ENCODE measurements around the gene MAD2L2. TPM values are rescaled to one million over a fixed set of nuclear protein-coding genes. Genes with fewer than 3 reads are reported as not detected.
"Not testable (repeated sequence)": the region's sequence is repeated elsewhere in the genome, so short reads cannot be mapped to it uniquely, and the experiment has no call there.

MAD2L2 gene
- total RNA-seq, 1 donor from 2014 or later: 76.9 TPM

DNA sequence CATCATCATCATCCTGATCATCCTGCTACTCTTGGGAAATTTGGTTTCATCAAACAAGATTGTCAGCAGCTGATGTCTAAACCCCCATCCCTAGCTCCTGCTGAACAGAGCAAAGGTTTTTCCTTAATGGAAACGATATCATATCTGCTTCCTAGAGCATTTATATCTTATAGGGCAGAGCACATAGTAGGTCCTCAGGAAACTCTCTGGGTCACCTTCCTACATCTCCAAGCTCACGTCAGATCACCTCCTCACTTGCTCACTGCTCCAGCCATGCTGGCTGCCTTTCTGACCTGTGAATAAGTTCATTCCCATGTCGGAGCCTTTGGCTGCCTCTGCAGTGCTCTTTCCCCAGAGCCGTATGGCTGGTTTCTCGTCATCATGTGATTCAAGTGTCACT, 37.2 kb downstream of the MAD2L2 start:
- H3K4me1 Mint-ChIP-seq (ENCODE audit: low read depth): no peaks in the 10 kb centered on the region
- no peak for DNase-seq (ENCODE audit: low spot score)
- H3K4me3 Mint-ChIP-seq: no peak overlapping the region
- no peaks in the 10 kb centered on the region for H3K9me3 Mint-ChIP-seq
- intact Hi-C loops (cut with micrococcal nuclease): no loop called here
- H3K27me3 Mint-ChIP-seq (ENCODE audit: insufficient read depth): peaks cover 1% of the 10 kb centered on the region
- no peaks in the 10 kb centered on the region for H3K36me3 Mint-ChIP-seq (ENCODE audit: low read depth)
- H3K27ac Mint-ChIP-seq: no peak overlapping the region

DNA sequence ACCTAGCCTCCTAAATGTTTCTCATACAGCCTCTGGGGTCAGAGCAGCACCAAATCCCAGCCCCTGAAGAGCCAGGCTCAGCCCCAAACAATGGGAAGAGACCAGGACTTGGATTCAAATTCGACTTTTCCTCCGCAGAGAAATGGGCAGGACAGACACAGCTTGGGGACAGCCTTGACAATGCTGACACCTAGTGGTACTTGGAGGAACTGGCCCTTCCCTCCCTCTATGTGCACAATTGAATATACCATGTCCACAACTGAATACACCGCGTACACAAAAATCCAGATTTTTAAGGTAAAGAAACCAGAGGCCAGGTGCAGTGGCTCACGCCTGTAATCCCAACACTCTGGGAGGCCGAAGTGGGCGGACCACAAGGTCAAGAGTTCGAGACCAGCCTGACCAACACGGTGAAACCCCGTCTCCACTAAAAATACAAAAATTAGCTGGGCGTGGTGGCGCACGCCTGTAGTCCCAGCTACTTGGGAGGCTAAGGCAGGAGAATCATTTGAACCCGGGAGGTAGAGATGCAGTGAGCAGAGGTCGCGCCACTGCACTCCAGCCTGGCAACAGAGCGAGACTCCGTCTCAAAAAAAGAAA, 38.4 kb downstream of the MAD2L2 start:
- not testable (repeated sequence) for H3K4me3 Mint-ChIP-seq; H3K27ac Mint-ChIP-seq; H3K4me1 Mint-ChIP-seq (ENCODE audit: low read depth); H3K27me3 Mint-ChIP-seq (ENCODE audit: insufficient read depth); H3K9me3 Mint-ChIP-seq; H3K36me3 Mint-ChIP-seq (ENCODE audit: low read depth)
- intact Hi-C loops (cut with micrococcal nuclease): loop anchor here (1.0 kb wide), 5 partner anchors 305 to 605 kb away; partner anchors contain the start of genes EXOSC10 and UBIAD1
- DNase-seq (ENCODE audit: low spot score): peak; percentile 42

- no peaks in the 10 kb centered on the region for H3K4me1 Mint-ChIP-seq (ENCODE audit: low read depth)
- peaks cover 3% of the 10 kb centered on the region for H3K27me3 Mint-ChIP-seq (ENCODE audit: insufficient read depth)
- H3K36me3 Mint-ChIP-seq (ENCODE audit: low read depth): no peaks in the 10 kb centered on the region
- H3K9me3 Mint-ChIP-seq: no peaks in the 10 kb centered on the region
- H3K27ac Mint-ChIP-seq: no peak overlapping the region
- no peak for DNase-seq (ENCODE audit: low spot score)
- intact Hi-C loops (cut with micrococcal nuclease): loop anchor here (1.0 kb wide), 5 partner anchors 305 to 605 kb away; partner anchors contain the start of genes EXOSC10 and UBIAD1
- H3K4me3 Mint-ChIP-seq: no peak overlapping the region
These were observed 39.1 kb downstream of the MAD2L2 start for GRCh38 chr1:11641776-11642305.

GRCh38 chr1:11640944-11641343, 40.0 kb downstream of the MAD2L2 start:
- peaks cover 3% of the 10 kb centered on the region for H3K27me3 Mint-ChIP-seq (ENCODE audit: insufficient read depth)
- no peaks in the 10 kb centered on the region for H3K4me1 Mint-ChIP-seq (ENCODE audit: low read depth)
- H3K9me3 Mint-ChIP-seq: no peaks in the 10 kb centered on the region
- DNase-seq (ENCODE audit: low spot score): no peak
- H3K4me3 Mint-ChIP-seq: no peak overlapping the region
- H3K36me3 Mint-ChIP-seq (ENCODE audit: low read depth): no peaks in the 10 kb centered on the region
- intact Hi-C loops (cut with micrococcal nuclease): no loop called here
- H3K27ac Mint-ChIP-seq: no peak overlapping the region

GRCh38 chr1:11640101-11640500, 40.8 kb downstream of the MAD2L2 start:
- H3K4me1 Mint-ChIP-seq (ENCODE audit: low read depth): no peaks in the 10 kb centered on the region
- H3K27ac Mint-ChIP-seq: no peak overlapping the region
- no peak for DNase-seq (ENCODE audit: low spot score)
- H3K9me3 Mint-ChIP-seq: no peaks in the 10 kb centered on the region
- no peak overlapping the region for H3K4me3 Mint-ChIP-seq
- no peaks in the 10 kb centered on the region for H3K36me3 Mint-ChIP-seq (ENCODE audit: low read depth)
- peaks cover 3% of the 10 kb centered on the region for H3K27me3 Mint-ChIP-seq (ENCODE audit: insufficient read depth)
- intact Hi-C loops (cut with micrococcal nuclease): no loop called here

- DNase-seq (ENCODE audit: low spot score): no peak
- H3K4me3 Mint-ChIP-seq: no peak overlapping the region
- no peaks in the 10 kb centered on the region for H3K9me3 Mint-ChIP-seq
- no peaks in the 10 kb centered on the region for H3K36me3 Mint-ChIP-seq (ENCODE audit: low read depth)
- H3K27me3 Mint-ChIP-seq (ENCODE audit: insufficient read depth): peaks cover 3% of the 10 kb centered on the region
- intact Hi-C loops (cut with micrococcal nuclease): loop anchor here (5.0 kb wide), 1 partner anchor 162 kb away; the partner anchor contains the start of gene DISP3
- no peaks in the 10 kb centered on the region for H3K4me1 Mint-ChIP-seq (ENCODE audit: low read depth)
- H3K27ac Mint-ChIP-seq: no peak overlapping the region
These were observed 41.6 kb downstream of the MAD2L2 start for GRCh38 chr1:11639372-11639771.

DNA sequence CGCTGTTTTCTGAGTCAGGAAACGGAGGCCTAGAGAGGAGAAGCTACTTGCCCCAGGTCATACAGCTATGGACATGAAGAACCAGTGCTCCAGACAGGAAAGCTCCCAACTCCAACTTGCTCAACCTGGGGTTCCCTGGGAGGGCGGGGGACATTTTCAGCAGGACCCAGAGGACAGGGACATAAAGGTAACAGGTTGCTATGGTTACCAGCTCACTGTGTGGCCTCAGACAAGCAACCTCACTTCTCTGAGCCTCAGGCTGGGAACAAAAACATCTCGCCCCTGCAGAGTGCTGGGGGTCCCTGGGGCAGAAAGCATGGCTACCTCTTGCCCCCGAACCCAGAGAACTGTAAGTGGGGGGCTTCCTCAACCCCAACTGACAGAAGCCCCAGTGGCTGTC, 42.8 kb downstream of the MAD2L2 start:
- no peak overlapping the region for H3K4me3 Mint-ChIP-seq
- H3K36me3 Mint-ChIP-seq (ENCODE audit: low read depth): no peaks in the 10 kb centered on the region
- no peak for DNase-seq (ENCODE audit: low spot score)
- H3K27ac Mint-ChIP-seq: no peak overlapping the region
- no peaks in the 10 kb centered on the region for H3K9me3 Mint-ChIP-seq
- H3K27me3 Mint-ChIP-seq (ENCODE audit: insufficient read depth): peaks cover 3% of the 10 kb centered on the region
- intact Hi-C loops (cut with micrococcal nuclease): loop anchor here (5.0 kb wide), 1 partner anchor 161 kb away; the partner anchor contains the start of gene DISP3
- H3K4me1 Mint-ChIP-seq (ENCODE audit: low read depth): no peaks in the 10 kb centered on the region

DNA sequence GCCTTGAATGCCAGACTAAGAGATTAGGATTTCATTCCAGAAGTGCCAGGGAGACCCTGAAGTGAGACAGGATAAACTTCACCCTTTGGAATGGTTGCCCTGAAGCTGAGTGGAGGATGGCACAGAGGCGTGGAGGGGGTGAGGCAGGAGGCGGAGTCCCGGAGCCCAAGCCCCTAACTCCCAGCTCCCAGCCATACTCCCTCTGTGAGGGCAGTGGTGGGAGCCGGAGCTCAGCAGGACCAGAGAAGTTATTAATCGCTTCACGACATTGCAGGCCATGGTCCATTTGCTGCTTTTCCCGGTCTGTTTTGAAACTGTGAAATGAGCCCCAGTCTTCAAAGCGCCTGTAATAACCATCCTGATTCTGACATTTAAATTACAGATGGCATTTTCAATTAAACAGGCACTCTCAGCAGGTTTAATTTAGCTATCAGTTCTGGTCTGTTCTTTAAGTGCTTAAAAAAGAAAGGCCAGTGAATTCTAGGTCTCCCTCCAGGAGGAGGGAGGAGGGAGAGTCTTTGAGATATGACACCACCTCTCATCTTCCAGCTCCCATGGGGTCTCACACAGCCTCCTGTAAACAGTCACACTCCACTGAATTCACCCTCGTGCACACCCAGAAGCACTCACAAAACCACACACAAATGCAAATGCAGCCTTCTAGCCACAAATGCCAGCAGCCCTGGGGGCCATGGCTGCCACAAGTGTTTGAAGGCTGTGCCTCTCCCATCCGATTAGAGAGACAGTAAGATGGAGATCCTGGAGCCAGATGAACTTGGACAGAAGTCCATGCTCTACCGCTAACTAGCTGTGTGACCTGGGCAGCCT, 46.4 kb downstream of the MAD2L2 start:
- intact Hi-C loops (cut with micrococcal nuclease): loop anchor here (5.0 kb wide), 1 partner anchor 157 kb away; the partner anchor contains the start of gene DISP3
- Mint-ChIP-seq H3K27ac (no peak overlapping the region), H3K4me3 (no peak overlapping the region), H3K4me1 (ENCODE audit: low read depth) (no peaks in the 10 kb centered on the region), H3K36me3 (ENCODE audit: low read depth) (no peaks in the 10 kb centered on the region), H3K9me3 (no peaks in the 10 kb centered on the region), H3K27me3 (ENCODE audit: insufficient read depth) (peaks cover 1% of the 10 kb centered on the region)
- DNase-seq (ENCODE audit: low spot score): no peak

DNA sequence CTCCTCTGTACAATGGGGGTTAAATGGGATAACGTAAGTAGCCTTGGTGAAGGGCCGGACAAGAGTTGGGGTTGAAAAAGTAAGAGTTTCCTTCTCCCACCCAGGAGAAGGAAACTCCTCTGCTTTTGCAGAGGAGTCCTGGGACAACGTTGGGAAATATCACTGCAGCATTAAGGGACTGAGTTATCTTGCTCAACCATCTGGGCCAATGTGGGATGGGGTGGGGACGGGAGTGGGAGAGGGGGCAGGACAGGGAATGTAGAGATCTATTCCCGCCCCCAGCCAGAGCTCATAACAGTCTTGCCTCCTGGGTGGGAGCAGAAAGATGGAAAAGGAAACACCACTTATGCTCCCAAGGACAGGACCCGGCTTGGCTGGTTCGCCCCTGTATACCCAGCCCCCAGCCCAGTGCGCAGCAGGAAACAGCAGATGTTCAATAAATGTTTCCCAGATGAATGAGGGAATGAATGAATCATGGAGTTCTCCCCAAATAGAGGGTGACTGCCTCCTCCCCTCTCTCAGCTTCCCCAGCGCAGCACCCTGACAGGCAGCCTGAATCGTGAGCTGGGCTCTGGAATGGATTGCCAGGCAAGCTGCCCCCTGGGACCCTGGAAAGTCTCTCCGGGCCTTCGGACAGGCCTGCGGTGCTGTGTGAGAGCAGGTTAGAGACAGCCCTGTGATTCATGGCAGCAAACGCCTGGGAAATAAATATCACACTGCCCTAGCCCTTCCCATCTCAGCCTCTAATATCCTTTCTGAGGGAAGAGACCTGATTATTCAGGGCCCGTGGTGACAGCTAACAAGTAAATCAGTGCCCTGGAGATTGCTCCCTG, 51.5 kb downstream of the MAD2L2 start:
- peaks cover 8% of the 10 kb centered on the region for H3K27me3 Mint-ChIP-seq (ENCODE audit: insufficient read depth)
- no peak overlapping the region for H3K27ac Mint-ChIP-seq
- intact Hi-C loops (cut with micrococcal nuclease): no loop called here
- DNase-seq (ENCODE audit: low spot score): no peak
- no peak overlapping the region for H3K4me3 Mint-ChIP-seq
- H3K36me3 Mint-ChIP-seq (ENCODE audit: low read depth): no peaks in the 10 kb centered on the region
- H3K4me1 Mint-ChIP-seq (ENCODE audit: low read depth): no peaks in the 10 kb centered on the region
- H3K9me3 Mint-ChIP-seq: no peaks in the 10 kb centered on the region

- Mint-ChIP-seq H3K27me3 (ENCODE audit: insufficient read depth) (peaks cover 8% of the 10 kb centered on the region), H3K4me1 (ENCODE audit: low read depth) (no peaks in the 10 kb centered on the region), H3K27ac (no peak overlapping the region), H3K9me3 (no peaks in the 10 kb centered on the region), H3K4me3 (no peak overlapping the region), H3K36me3 (ENCODE audit: low read depth) (no peaks in the 10 kb centered on the region)
- intact Hi-C loops (cut with micrococcal nuclease): no loop called here
- DNase-seq (ENCODE audit: low spot score): no peak
These were observed 52.2 kb downstream of the MAD2L2 start for GRCh38 chr1:11628767-11629166.

GRCh38 chr1:11626551-11626950, 54.4 kb downstream of the MAD2L2 start:
- peaks cover 14% of the 10 kb centered on the region for H3K27me3 Mint-ChIP-seq (ENCODE audit: insufficient read depth)
- intact Hi-C loops (cut with micrococcal nuclease): no loop called here
- DNase-seq (ENCODE audit: low spot score): no peak
- no peaks in the 10 kb centered on the region for H3K36me3 Mint-ChIP-seq (ENCODE audit: low read depth)
- H3K4me1 Mint-ChIP-seq (ENCODE audit: low read depth): no peaks in the 10 kb centered on the region
- H3K9me3 Mint-ChIP-seq: no peaks in the 10 kb centered on the region
- H3K27ac Mint-ChIP-seq: no peak overlapping the region
- no peak overlapping the region for H3K4me3 Mint-ChIP-seq

All from activated T-helper 1 cell treated with anti-CD3 and anti-CD28 coated beads, Interleukin-12 subunit alpha, Interleukin-12 subunit beta, Interleukin-2, Interleukin-4 antibody, amounts not matched to agents 30 ng/mL and 10 ng/mL and 1 ng/mL, durations not matched to agents 14 hours and 24 hours and 36 hours (primary cell).